Measurements from ENCODE around the gene MYO9A.
"Not testable (repeated sequence)": the region's sequence is repeated elsewhere in the genome, so short reads cannot be mapped to it uniquely, and the experiment has no call there.

MYO9A gene

DNA sequence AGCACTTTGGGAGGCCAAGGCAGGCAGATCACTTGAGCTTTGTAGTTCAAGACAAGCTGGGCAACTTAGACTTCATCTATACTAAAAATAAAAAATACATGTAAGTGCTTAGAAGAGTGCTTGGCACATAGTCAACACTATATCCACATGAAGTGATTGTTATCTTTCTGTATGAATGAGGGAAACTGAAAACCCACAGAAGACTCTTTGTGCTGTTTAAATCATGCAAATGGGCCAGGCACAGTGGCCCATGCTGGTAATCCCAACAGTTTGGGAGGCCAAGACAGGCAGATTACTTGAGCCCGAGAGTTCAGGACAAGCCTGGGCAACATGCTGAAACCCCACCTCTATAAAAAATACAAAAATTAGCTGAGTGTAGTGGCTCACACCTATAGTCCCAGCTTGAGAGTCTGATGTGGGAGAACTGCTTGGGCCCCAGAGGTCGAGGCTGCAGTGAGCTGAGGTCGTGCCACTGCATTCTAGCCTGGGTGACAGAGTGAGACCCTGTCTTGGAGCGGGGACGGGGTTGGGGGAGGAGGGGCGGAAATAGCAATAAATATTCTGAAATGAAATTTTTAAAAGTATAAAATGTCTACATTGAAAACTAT, 177.9 kb downstream of the MYO9A start:
- no peak for DNase-seq

DNA sequence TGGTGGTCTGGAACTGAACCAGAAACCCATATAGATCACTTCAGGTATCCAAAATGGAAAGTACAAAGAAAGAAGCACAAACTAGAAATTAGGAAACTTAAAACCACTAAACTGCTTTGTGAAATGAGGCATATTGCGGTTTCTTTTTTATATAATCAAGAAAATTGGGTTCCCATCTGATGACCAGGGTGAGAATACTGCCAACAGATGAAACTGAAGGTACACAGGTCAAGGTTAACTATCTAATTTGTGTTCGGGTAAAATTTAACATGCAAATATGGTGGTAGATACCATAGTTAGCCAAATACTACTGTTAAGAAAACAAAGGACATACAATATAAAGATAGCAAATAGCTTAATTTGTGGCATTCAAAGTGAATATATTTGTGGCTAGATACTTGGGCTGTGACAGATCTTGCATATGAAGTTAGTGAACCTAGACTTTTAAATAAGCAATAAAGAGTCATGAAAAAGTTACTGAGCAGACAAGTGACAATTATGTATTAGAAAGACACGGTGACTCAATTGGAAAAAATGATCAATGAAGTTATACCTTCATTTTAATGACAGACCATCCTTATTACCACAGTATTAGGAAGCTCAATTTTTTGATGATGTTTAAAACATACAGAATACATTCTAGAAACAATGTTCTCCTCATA, 180.2 kb downstream of the MYO9A start:
- no peak for DNase-seq

DNA sequence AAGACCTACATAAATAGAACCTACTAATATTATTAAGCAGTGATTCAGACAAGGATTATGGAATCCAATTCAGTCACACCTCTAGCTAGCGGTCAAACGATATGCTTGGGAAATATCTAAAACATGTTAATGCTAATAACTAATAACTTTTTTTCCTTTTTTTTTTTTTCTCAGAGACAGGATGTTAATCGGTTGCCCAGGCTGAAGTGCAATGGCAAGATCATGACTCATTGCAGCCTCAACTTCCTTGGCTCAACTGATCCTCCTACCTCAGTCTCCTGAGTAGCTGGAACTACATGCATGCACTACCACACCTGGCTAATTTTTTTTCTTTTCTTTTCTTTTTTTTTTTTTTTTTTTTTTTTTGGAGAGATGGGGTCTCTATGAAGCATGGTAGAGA, 183.5 kb downstream of the MYO9A start:
- DNase-seq, result no peak

DNA sequence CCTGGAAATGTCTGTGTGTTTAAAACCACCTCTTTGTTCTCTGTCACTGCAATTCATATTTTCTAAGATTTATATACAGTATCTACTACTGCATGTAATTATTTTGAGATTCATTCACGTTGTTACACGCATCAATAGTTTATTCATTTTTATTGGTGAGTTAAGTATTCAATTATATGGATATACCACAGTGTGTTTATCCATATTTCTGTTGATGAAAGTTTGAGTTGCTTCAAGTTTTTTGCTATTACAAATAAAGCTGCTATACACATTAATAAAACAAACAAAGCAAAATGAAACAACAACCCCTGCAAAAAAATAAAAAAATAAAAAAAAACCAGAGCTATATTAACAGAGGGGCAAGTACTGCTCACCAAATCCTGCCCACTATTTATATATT, 185.3 kb downstream of the MYO9A start:
- no peak for DNase-seq

DNA sequence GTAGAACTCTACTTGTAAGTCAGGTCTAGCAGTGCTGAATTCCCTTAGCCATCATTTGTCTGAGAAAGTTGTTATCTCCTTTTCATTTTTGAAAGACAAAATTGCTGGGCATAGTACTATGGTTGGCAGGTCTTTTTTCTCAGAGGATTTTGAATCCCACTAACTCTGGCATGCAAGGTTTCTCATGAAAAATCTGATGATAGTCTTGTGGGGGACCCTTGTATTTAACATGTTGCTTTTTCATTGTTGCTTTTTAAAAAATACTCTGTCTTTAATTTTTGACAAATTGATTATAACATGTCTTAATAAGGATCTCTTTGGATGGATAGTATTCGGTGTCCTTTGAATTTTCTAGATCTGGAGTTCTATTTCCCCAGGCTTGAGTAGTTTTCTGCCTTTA, 186.7 kb downstream of the MYO9A start:
- DNase-seq, result no peak

DNA sequence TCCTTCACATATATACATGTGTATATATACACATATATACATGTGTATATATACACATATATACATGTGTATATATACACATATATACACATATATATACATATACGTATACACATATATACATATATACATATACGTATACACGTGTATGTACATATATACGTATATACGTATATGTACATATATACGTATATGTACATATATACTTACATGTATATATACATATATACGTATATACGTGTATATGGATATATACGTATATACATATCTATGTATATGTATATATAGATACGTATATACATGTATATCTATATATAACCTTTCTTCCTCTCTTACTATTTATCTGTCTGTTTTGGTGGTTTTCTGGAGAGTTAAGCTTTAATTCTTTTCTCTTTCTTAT, 192.8 kb downstream of the MYO9A start:
- DNase-seq, result no peak

DNA sequence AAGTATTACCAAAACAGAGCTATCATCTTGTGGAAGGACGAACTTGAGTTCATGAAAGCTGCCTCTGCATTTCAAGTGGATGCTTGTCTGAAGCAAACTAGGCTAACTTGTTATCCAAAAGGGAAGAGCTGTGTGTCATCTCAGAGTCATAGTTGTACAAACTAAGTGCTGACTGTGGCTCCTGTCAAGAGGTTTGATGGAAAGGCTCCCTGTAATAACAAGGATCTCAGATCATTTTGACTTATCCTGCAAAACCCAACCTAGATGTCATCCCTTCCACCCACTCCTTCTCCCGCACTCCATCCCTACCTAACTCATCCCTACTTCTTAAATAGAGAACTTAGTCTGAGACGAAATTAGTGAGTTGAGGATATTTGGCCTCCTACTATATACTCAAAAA, 196.8 kb downstream of the MYO9A start:
- DNase-seq, result no peak

DNA sequence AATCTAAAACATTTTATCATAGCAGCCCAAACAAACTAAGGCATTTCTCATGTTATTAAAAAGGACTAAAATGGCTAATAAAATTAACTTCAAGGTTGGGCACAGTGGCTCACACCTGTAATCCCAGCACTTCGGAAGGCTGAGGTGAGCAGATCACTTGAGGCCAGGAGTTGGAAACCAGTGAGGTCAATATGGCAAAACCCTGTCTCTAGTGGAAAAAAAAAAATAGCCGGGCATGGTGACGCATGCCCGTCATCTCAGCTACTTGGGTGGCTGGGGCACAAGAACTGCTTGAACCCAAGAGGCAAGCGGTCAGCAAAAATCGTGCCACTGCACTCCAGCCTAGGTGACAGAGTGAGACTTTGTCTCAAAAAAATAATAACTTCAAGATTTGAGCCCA, 197.4 kb downstream of the MYO9A start:
- no peak for DNase-seq

DNA sequence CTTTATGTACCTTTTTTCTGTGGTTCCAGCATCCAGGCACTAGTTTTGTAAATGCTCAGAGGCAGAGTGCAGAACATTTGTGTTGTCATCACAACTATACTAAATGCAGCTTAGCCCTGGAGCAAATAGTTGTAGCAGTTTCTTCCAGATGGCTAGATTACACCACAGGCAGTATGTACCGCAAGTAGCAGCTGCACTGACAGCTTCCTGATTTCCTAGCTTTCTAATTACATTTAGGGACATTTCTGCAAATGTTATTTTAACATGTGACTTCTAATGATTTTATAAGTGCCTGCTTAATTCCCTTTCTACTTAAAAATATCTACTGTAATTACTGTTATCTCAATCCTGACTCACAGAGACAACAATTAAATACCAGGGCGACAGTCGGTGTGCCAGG, 201.1 kb downstream of the MYO9A start:
- no peak for DNase-seq

DNA sequence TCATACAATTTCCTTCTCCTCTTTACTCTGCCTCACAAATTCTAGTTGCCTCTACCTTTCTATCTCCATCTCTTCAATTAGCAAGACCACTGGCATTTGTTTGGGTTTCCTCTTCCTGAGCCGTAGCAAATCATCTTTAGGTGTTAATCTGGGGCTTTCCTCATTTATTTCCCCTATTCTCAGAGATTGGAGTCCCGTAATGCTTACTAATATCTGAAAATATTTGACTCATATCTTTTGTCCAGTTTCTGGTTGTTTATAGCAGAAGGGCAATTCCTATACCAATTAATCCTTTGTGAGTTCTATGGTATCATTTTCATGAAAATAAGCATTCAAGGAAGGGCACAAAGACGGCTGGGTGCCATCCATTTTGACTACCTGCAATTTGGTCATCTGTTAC, 203.9 kb downstream of the MYO9A start:
- DNase-seq, result no peak

DNA sequence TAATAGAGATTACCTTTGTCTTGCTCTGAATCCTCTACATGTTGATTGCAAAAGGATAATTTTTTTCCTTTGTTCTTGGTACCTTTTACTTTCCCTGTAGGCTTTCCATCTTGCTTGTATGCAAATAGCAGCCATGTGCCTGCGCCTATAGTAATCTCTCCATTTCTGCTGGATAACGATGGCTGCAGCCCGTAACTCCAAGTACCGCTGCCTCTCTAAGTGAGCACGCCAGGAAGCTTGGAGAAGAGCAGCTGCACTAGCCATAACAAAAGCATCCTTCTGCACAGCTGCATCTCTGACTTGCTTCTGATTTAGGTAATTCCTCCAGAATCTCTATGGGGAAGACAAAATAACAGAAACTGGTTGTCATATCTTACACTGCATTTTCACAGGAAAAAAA, 218.3 kb downstream of the MYO9A start:
- DNase-seq, result no peak

DNA sequence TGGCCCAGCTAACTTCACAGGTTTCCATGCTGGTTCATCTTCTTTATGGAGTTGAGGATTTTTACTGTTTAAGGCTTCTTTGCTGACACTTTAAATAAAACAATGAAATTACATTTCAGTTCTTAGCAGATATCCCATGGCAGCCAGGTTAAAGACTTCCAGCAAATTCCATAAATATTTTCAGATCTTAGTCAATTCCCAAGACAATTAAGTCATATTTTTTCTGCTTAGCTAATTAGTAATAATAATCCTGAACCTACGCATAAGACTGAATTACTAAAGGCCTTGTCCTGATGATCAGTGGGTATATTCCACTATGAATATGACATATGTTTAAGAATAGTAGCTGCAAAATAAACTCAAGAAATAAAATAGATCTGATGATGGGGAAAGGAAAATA, 224.3 kb downstream of the MYO9A start:
- no peak for DNase-seq

DNA sequence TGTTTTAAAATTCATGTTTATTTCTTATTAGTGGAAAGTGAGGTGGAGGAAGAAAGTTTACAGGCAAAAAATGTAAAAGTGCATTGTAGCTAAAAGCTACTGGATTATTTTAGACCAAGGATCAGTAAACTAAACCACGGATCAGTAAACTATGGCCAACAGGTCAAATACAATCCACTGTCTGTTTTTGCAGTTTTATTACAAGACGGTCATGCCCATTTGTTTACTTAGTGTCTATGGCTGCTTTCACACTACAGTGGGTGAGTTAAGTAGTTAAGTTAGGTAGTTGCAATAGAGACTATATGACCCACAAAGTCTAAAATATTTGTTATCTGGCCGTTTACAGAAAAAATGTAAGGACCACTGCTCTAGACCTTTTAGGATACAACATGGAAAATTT, 225.6 kb downstream of the MYO9A start:
- no peak for DNase-seq

DNA sequence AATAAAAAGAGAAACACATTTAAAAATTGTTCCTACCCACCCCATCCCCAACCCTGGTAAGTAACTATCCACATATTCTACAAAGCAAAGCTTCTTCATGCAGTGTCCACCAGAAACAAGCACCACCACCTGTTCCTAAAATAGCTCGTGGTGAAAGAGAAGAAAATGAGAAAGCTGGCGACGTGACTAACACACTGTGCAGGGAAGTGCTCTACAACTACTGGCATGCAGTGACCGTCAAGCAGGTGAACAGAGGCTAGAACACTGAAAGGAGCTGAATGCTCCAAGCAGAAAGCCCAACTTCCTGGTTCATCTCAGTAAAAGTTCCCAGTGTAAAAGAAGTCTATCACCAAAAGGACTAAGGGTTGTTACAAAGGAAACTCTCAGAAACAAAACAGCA, 226.9 kb downstream of the MYO9A start:
- no peak for DNase-seq

DNA sequence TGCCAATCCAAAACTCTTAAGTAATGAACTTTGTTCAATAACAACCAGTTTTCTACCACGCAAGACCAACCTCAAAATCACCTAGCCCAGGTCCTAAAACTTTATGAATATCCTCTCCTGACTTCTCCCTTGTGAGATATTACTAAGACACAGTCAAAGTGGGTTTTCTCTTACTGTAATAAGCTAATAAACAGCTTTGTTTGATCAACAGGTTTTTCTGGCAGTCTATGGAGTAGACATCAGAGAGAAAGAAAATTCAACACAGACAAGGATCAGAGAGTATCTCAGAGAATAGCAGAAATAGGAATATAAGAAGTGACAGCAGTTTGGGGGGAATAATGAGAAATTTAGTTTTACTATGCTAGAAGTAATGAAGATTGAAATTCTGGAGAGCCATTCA, 228.0 kb downstream of the MYO9A start:
- DNase-seq, result no peak

DNA sequence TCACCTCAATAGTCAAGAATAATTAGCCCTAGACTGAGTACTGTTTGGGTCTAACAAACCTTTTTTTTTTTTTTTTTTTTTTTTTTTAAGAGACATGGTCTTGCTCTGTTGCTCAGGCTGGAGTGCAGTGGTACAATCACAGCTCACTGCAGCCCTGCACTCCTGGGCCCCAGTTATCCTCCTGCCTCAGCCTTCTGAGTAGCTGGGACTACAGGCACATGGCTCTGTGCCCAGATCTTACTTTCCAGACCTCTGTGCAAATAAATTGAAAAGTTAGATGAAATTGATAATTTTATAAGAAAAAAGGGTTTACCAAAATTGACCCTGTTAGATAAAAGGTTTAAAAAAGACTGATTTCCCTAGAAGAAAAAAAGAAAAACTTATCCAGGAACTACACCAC, 228.6 kb downstream of the MYO9A start:
- DNase-seq, result no peak

DNA sequence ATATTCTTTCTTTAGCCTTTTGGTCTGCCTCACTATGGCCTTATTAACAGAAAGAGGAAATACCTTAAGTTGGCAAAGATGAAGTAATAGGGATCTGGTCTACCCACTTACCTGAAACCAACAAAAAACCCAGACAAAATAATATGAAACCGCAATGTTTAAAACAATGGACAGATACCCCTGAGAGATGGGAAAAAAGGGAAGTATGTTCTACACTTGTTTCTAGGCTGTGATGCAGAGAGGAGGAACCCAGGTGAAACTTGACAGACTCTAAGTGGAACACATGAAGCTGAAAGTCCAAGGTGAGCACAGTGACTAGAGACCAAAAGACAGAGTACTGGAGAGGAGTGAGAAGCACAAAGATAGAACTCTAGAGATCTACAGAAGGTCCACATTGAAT, 229.2 kb downstream of the MYO9A start:
- DNase-seq, result no peak

DNA sequence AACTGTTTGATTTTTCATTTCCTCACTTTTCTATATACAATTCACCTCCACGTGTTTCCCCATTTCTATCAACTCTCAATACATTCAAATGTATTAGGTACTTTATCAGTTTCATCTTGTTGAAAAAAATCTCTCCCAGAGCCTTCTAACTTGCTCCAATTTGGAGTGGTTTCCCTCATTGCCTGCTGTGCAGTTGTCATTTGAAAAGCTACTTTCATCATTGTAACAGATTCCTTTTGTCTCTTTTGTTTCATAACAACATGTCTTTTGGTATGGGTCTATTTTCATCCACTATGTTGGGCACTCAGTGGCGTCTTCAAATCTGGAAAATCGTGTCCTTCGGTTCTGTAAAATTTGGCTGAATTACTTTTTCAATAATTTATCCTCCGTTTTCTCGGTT, 232.6 kb downstream of the MYO9A start:
- no peak for DNase-seq

DNA sequence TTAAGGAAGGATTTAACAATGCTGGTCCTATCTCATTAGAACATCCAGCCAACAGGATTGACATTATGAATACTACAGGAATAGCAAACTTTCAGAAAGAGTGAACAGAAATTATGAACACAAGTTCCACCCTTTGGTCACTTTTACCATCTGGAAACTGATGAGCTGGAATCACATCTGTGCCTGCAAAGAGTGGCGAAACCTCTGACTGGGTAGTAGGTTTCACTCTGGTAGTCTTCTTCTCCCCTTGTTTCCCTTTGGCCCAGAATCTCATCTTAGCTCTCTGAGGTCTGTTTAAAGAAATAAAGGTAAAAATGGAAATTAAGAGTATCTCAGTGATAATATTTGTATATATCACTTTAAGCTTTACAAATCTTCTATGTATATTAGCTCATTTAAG, 234.5 kb downstream of the MYO9A start:
- no peak for DNase-seq

DNA sequence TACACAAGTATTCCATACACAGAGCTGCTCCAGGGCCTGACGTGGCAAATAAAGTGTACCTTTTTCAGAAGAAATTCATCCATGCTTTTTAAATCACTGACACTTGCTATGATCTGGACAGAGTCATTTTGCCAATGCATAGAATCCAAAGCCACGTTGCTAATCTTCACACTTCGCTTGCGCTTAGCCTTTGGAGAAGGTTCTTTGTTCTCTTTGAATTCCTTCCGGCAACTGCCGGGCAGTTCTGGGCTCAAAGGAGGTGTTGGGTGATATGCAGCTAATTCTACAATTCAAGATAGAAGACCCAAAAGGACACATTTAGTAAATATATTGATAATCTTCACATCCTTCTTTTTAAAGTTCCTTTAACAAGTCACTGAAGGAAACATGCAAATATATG, 237.7 kb downstream of the MYO9A start:
- no peak for DNase-seq

DNA sequence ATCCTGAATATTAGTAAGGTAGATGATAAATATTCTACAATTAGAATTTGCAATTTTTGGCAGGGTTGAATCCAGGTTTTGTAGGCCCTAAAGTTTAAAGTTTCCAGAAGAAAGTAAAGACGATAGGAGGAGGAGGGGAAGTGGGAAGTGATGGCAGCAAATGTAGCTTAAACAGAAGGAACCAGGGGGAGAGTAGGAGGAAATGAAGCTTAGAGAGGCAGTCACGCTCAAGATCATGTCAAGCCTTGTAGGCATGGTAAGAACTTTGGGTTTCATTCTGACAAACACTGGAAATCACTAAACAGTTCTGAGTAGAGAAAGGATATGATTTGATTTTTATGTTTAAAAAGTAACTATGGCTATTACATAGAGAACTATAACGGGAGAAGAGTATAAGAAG, 243.7 kb downstream of the MYO9A start:
- no peak for DNase-seq

DNA sequence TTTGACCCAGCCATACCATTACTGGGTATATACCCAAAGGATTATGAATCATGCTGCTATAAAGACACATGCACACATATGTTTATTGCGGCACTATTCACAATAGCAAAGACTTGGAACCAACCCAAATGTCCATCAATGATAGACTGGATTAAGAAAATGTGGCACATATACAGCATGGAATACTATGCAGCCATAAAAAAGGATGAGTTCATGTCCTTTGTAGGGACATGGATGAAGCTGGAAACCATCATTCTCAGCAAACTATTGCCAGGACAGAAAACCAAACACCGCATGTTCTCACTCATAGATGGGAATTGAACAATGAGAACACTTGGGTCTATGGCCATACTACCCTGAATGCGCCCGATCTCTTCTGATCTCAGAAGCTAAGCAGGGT, 259.7 kb downstream of the MYO9A start:
- not testable (repeated sequence) for DNase-seq

DNA sequence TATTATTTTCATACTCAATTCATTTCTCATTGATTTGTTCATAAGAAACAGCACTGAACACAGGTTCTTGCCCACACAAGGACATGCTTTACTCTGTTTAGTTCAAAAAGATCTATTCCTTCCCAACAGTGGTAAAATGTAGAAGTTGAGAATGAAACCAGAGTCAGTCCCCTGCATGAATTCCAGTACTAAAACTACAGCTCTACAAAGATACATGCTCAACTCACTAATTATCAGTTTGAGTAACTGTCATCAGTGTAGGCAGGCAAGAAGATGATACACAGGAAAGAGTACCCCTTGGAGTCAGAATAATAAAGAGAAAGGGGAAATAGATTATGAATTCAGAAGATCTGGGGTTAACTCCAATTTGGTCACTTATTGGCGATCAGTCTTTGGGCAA, 264.4 kb downstream of the MYO9A start:
- DNase-seq, result no peak

DNA sequence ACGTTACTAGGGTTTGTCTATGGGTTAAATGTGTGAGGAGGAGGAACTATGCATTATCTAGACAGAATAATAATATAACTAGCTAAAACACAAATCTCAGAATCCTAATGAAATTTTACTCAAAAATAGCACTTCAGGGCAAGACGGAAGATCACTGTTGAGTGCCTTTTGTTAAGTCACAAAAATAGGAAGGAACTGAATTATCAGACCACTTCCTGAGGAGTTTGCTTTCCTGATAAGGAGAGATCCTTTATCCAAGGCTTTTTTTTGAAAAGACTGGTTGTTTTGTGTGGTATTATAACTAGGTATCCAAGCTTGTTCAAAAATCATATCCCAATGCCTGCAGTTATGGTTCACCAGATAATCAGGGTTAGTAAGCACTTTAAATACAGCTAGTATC, 273.0 kb downstream of the MYO9A start:
- DNase-seq, result no peak

DNA sequence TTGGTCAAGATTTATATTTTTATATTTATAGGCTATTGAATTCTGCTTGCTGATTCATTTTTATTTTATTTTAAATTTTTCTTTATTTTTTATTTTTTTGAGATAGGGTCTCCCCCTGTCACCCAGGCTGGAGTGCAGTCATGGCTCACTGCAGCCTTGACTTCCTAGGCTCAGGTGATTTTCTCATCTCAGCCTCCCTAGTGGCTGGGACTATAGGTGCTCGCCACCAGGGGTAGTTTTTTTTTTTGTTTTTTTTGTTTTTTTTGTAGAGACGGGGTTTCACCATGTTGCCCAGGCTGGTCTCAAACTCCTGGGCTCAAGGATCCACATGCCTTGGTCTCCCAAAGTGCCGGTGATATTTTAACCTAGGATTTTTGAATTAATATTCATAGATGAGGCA, 276.4 kb downstream of the MYO9A start:
- no peak for DNase-seq
